Measurements from ENCODE around the gene FCHSD2. TPM values are rescaled to one million over a fixed set of nuclear protein-coding genes. Genes with fewer than 3 reads are reported as not detected.

The FCHSD2 gene
- polyA plus RNA-seq, 2 of the 4 experiments (the other 2 are of a cell fraction), result 10.5 to 19.0 TPM

GRCh38 chr11:72965672-72966071 lies 176.4 kb downstream of the FCHSD2 start:
- no peak overlapping the region for H3K27ac ChIP-seq
- ATAC-seq, result no peak
- no peak overlapping the region for H3K4me3 ChIP-seq
- no peaks in the 10 kb centered on the region for H3K9me3 ChIP-seq
- no peak for DNase-seq (ENCODE audit: low read depth in 1 of 2, low spot score in 1 of 2)
- TF ChIP-seq ZNF302 (CRISPR knock-in tag; IDR thresholded peaks at IDR 0.05), result no peak
- TF ChIP-seq, protein P1, sequence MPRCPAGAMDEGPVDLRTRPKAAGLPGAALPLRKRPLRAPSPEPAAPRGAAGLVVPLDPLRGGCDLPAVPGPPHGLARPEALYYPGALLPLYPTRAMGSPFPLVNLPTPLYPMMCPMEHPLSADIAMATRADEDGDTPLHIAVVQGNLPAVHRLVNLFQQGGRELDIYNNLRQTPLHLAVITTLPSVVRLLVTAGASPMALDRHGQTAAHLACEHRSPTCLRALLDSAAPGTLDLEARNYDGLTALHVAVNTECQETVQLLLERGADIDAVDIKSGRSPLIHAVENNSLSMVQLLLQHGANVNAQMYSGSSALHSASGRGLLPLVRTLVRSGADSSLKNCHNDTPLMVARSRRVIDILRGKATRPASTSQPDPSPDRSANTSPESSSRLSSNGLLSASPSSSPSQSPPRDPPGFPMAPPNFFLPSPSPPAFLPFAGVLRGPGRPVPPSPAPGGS (IDR thresholded peaks at IDR 0.05), result no peak
- TF ChIP-seq POLR2A (IDR thresholded peaks at IDR 0.05; ENCODE audit: low read length), result no peak
- TF ChIP-seq TFCP2L1 (CRISPR knock-in tag; IDR thresholded peaks at IDR 0.05), result no peak
- TF ChIP-seq HOXB13 (CRISPR knock-in tag; IDR thresholded peaks at IDR 0.05; ENCODE audit: low read depth), result no peak
- TF ChIP-seq CTCF (IDR thresholded peaks at IDR 0.05), result no peak
- no peak for TF ChIP-seq HEYL (CRISPR knock-in tag; IDR thresholded peaks at IDR 0.05)
- no peak for TF ChIP-seq KDM1A (IDR thresholded peaks at IDR 0.05; ENCODE audit: low read depth)
- no peak for TF ChIP-seq SREBF2 (IDR thresholded peaks at IDR 0.05)
- TF ChIP-seq HDAC2 (IDR thresholded peaks at IDR 0.05), result no peak
- TF ChIP-seq, protein P2, sequence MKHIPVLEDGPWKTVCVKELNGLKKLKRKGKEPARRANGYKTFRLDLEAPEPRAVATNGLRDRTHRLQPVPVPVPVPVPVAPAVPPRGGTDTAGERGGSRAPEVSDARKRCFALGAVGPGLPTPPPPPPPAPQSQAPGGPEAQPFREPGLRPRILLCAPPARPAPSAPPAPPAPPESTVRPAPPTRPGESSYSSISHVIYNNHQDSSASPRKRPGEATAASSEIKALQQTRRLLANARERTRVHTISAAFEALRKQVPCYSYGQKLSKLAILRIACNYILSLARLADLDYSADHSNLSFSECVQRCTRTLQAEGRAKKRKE (CRISPR knock-in tag; IDR thresholded peaks at IDR 0.05; ENCODE audit: low read depth), result no peak
- no peak for TF ChIP-seq CBX8 (IDR thresholded peaks at IDR 0.05)
- TF ChIP-seq EHF (CRISPR knock-in tag; IDR thresholded peaks at IDR 0.05), result no peak
- no peak for TF ChIP-seq CHD2 (IDR thresholded peaks at IDR 0.05; ENCODE audit: low read length, partially characterized antibody)
- no peak for TF ChIP-seq HOXB5 (CRISPR knock-in tag; IDR thresholded peaks at IDR 0.05)
- TF ChIP-seq GATA3 (IDR thresholded peaks at IDR 0.05; ENCODE audit: borderline replicate concordance), result no peak
- no peak for TF ChIP-seq BHLHE40 (IDR thresholded peaks at IDR 0.05; ENCODE audit: low read depth, low read length)
- no peak overlapping the region for H3K4me2 ChIP-seq
- peaks cover 15% of the 10 kb centered on the region; the same call in 2 of the 3 replicates for H3K4me1 ChIP-seq
- WGBS (ENCODE audit: missing lambda C conversion rate), result 87% methylated on average over 1 of the region's 1 CpG
- ChIA-PET POLR2A (no interaction called here), CTCF (no interaction called here)
- no peak for FAIRE-seq

- no peak overlapping the region for H3K27ac ChIP-seq
- ATAC-seq (no peak), DNase-seq (ENCODE audit: low read depth in 1 of 2, low spot score in 1 of 2) (no peak), FAIRE-seq (no peak)
- no peak overlapping the region for H3K4me3 ChIP-seq
- H3K4me2 ChIP-seq, result no peak overlapping the region
- ChIA-PET POLR2A (no interaction called here), CTCF (interaction anchor here (0.7 to 1.3 kb wide), 3 partner anchors 21 to 131 kb away, joined by 3 to 4 read pairs (median 4); no protein-coding TSS in a partner anchor)
- peaks cover 9% of the 10 kb centered on the region; the same call in 2 of the 3 replicates for H3K4me1 ChIP-seq
- H3K9me3 ChIP-seq, result no peaks in the 10 kb centered on the region
- TF ChIP-seq RAD21 (conservative IDR thresholded peaks at IDR 0.05 in 1 of 2, IDR thresholded peaks at IDR 0.05 in 1 of 2) (no peak), POLR2A (IDR thresholded peaks at IDR 0.05; ENCODE audit: low read length) (no peak), ZNF302 (CRISPR knock-in tag; IDR thresholded peaks at IDR 0.05) (no peak), NFE2L2 (conservative IDR thresholded peaks at IDR 0.05; ENCODE audit: low read length) (no peak), CEBPB (IDR thresholded peaks at IDR 0.05) (no peak), FOSL2 (IDR thresholded peaks at IDR 0.05) (no peak), FOSL2 (CRISPR knock-in tag; IDR thresholded peaks at IDR 0.05) (no peak), NR3C1 (IDR thresholded peaks at IDR 0.05) (no peak), RARB (CRISPR knock-in tag; IDR thresholded peaks at IDR 0.05) (no peak), JUN (IDR thresholded peaks at IDR 0.05) (no peak), MAFK (IDR thresholded peaks at IDR 0.05; ENCODE audit: partially characterized antibody) (no peak), POLR2AphosphoS2 (conservative IDR thresholded peaks at IDR 0.05; ENCODE audit: low read length) (no peak), EHMT2 (IDR thresholded peaks at IDR 0.05; ENCODE audit: low read depth) (no peak)
- TF ChIP-seq, protein P1 (IDR thresholded peaks at IDR 0.05), result no peak
- TF ChIP-seq, protein P3, sequence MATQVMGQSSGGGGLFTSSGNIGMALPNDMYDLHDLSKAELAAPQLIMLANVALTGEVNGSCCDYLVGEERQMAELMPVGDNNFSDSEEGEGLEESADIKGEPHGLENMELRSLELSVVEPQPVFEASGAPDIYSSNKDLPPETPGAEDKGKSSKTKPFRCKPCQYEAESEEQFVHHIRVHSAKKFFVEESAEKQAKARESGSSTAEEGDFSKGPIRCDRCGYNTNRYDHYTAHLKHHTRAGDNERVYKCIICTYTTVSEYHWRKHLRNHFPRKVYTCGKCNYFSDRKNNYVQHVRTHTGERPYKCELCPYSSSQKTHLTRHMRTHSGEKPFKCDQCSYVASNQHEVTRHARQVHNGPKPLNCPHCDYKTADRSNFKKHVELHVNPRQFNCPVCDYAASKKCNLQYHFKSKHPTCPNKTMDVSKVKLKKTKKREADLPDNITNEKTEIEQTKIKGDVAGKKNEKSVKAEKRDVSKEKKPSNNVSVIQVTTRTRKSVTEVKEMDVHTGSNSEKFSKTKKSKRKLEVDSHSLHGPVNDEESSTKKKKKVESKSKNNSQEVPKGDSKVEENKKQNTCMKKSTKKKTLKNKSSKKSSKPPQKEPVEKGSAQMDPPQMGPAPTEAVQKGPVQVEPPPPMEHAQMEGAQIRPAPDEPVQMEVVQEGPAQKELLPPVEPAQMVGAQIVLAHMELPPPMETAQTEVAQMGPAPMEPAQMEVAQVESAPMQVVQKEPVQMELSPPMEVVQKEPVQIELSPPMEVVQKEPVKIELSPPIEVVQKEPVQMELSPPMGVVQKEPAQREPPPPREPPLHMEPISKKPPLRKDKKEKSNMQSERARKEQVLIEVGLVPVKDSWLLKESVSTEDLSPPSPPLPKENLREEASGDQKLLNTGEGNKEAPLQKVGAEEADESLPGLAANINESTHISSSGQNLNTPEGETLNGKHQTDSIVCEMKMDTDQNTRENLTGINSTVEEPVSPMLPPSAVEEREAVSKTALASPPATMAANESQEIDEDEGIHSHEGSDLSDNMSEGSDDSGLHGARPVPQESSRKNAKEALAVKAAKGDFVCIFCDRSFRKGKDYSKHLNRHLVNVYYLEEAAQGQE (IDR thresholded peaks at IDR 0.05), result no peak
- TF ChIP-seq, protein P4, sequence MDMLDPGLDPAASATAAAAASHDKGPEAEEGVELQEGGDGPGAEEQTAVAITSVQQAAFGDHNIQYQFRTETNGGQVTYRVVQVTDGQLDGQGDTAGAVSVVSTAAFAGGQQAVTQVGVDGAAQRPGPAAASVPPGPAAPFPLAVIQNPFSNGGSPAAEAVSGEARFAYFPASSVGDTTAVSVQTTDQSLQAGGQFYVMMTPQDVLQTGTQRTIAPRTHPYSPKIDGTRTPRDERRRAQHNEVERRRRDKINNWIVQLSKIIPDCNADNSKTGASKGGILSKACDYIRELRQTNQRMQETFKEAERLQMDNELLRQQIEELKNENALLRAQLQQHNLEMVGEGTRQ (IDR thresholded peaks at IDR 0.05), result no peak
- TF ChIP-seq, protein P5, sequence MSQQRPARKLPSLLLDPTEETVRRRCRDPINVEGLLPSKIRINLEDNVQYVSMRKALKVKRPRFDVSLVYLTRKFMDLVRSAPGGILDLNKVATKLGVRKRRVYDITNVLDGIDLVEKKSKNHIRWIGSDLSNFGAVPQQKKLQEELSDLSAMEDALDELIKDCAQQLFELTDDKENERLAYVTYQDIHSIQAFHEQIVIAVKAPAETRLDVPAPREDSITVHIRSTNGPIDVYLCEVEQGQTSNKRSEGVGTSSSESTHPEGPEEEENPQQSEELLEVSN (IDR thresholded peaks at IDR 0.05; ENCODE audit: borderline replicate concordance, low read depth), result no peak
Observed at GRCh38 chr11:72962717-72963116, 179.4 kb downstream of the FCHSD2 start.
